HG02938 (cell line): ENCODE data around the gene TFPI.
"Not testable (repeated sequence)": the region's sequence is repeated elsewhere in the genome, so short reads cannot be mapped to it uniquely, and the experiment has no call there.

ENCODE experiments used
- ATAC-seq: cut with Tn5 transposase; IDR thresholded peaks from one replicate; pipeline ENCODE4 v1.9.1; 2021; ENCODE audit warnings: mild to moderate bottlenecking, moderate library complexity; ENCODE audit not compliant: unreplicated experiment

TFPI gene

GRCh38 chr2:187554704-187555082, 458 bp upstream of the TFPI start:
- ATAC-seq = no peak

GRCh38 chr2:187552828-187553681, 1.2 kb downstream of the TFPI start:
- no peak for ATAC-seq

GRCh38 chr2:187552381-187552780, 1.9 kb downstream of the TFPI start:
- no peak for ATAC-seq

DNA sequence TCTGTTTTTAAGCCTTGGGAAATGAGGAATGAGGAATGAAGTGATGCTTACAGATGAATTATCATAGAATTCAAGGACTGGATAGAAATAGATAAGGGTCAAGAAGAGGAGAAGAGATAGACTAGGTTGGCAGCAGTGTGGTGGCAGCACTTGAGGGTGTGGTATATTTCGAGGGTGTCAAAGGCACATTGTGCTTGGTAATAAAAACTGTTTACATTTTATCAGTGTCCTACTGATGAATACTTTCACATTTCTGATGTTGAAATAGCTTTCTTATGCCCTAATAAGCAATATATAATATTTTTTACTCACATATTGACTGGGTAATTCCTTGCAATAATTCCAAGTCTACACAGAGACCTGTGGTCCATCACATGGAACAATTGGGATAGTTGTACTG, 3.4 kb downstream of the TFPI start:
- ATAC-seq = no peak

GRCh38 chr2:187549951-187550555, 4.2 kb downstream of the TFPI start:
- ATAC-seq = no peak

- ATAC-seq = no peak
Measured at GRCh38 chr2:187549193-187549592, 5.0 kb downstream of the TFPI start.

- ATAC-seq = no peak
Measured at GRCh38 chr2:187548656-187549055, 5.6 kb downstream of the TFPI start.

GRCh38 chr2:187547353-187547979, 6.8 kb downstream of the TFPI start:
- no peak for ATAC-seq

- no peak for ATAC-seq
Measured at GRCh38 chr2:187546762-187547333, 7.4 kb downstream of the TFPI start.

GRCh38 chr2:187545238-187545751, 8.9 kb downstream of the TFPI start:
- ATAC-seq = no peak

DNA sequence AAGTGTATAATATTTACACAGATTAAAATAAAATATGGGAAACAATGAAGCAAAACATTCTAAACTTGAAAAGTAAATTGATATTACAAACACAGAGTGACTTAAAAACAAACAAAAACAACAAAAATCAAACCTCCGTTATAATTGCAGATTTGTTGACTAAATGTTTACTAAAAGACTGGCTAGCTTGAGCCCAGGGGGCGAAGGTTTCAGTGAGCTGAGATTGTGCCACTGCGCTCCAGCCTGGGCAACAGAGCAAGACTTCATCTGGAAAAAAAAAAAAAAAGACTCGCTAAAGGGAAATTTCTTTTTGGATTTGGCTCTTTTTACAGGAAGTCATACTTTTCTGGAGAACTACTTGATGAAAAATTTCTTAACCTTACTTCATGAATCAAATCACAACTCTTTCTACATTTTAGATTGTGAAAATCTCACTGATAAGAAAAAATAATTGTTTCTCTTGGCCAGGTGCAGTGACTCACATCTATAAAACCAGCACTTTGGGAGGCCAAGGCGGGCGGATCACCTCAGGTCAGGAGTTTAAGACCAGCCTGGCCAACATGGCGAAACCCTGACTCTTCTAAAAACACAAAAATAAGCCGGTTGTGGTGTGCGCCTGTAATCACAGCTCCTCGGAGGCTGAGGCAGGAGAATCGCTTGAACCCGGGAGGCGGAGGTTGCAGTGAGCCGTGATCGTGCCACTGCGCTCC, 9.7 kb downstream of the TFPI start:
- ATAC-seq = no peak

GRCh38 chr2:187543488-187543887, 10.7 kb downstream of the TFPI start:
- ATAC-seq = no peak

- ATAC-seq = no peak
Measured at GRCh38 chr2:187542123-187542522, 12.1 kb downstream of the TFPI start.

DNA sequence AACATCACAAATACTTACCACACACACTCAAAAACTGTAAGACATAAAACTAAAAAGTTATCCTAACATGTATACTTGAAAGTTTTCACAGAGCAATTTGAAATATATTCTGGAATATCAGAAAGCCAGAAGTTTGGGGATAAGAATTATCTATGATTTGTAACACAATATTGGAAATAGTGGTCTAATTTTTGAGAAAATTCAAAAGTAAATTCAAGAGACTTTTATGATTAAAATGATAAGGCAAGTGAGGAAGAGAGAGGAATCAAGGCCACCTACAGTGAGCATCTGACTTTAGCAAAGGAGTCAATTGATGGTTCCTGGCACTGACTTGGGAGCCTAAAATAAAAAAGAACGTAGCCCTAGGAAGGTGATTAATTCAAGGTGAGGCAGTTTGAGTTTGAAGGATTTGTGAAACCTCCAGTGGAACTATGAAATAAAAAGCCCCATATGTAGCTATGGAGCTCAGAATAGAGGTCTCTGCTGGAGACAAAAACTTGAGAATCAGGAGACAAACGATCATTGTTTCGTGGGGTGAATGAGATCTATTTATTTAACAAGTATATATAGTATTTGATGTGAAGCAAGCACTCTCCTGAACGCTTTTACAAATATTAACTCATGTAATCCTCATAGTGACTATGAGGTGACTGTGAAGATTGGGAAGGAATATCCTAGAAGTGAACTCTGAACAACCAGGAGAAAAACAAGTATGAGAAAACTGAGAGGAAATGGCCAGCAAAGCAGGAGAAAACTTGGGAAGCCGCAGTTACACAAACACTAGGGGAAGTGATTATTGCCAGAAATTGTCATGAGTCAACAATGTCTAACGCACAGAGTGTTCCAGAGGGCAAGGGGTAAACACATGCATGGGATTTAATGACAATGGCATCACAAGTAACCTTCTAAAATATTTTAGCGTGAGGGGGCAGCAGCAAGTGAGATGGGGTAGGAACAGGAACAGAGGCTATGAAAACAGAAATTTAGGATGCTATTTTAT, 12.8 kb downstream of the TFPI start:
- ATAC-seq = no peak

GRCh38 chr2:187538222-187538621, 16.0 kb downstream of the TFPI start:
- ATAC-seq = not testable (repeated sequence)

GRCh38 chr2:187535381-187535780, 18.9 kb downstream of the TFPI start:
- not testable (repeated sequence) for ATAC-seq

- ATAC-seq = no peak
Measured at GRCh38 chr2:187532333-187533120, 21.7 kb downstream of the TFPI start.

GRCh38 chr2:187529977-187530721, 24.1 kb downstream of the TFPI start:
- ATAC-seq = no peak
